NCI-H524 treated with DMSO at 0.1 percent for 48 hours (cell line): ENCODE measurements around the gene LSM4.

Experiments
- DNase-seq: peaks from one replicate; lab custom pipeline; 2025; lab: John Stamatoyannopoulos, UW

LSM4 gene

DNA sequence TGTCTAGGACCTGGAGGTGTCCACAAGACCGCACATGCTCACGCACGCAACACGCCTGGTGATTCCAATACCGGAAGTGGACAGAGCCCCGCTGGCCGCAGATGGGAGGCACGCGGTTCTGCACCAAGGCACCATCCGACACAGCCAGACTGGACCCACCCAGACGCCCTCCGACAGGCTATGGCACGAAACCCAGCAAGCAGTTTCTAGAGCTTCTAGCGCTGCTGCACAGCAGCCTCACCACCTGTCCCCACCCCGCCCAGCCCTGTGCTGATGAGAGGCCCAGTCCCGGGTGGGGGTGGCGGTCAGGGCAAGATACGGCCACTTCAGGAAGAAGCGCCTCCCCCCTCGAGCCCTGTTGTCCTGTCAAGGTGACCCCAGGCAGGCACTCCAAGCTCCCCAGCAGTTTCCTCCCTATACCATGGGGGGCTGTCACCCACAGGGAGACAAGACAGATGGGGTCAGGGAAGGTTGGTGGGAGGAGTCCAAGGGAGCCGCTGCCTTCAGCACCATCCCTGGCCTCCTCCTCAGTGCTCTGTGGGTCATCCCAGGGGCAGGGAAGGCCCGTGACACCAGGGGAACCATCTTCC lies 11.3 kb downstream of the LSM4 start:
- no peak for DNase-seq

DNA sequence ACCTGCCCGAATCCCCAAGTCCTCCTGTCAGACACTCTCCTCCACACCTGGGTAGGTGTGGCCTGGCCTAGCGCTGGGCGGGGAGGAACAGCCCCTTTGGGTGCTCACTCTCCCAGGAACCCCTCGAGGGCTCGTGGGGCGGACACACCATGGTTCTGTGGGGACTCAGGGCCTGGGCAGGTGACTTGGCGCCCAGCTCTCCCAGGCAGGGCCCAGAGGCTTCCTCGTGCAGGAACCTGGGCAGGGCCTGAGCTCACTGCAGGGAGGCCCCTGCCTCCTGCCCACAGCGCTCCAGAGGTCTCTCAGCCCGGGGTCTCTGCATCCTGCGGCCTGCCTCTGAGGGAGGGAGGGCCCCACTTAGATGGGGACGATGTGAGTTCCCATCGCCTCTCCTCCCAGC lies 11.9 kb downstream of the LSM4 start:
- no peak for DNase-seq

DNA sequence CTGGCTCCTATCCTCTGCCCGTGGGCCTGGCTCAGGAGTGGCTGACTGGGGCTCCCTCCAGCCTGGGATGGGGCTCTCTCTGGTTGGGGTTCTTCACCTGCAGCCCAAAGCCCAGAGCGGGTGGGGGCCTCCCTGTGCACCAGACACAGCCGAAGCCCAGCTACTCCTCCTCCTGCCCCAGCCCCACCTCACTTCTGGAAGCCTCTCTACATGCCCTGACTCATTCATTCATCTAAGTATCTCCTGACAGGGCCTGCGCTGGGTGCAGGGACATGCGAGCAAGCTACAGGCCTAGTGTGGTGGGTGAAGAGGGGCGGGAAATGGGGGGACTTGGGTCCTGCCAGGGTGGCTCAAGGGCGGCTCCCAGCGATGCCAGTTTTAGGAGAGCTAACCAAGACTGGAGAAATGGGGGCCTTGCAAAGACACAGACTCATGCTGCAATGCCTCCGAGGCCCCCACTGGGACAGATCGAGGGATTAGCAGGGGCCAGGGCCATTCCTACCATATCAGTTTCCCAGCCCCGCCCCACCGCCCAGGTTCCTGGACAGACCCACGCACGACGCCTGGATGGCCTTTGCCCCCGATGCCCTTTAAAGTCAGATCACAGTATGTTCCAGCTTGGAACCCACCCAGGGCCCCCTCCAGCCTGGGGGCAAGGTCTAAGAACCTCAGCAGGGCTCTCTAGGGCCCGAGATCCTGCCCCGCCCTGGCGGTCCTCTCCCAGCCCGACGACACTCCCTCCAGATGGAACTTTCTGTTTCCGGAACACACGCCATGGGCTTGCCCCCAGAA lies 12.6 kb downstream of the LSM4 start:
- no peak for DNase-seq

DNA sequence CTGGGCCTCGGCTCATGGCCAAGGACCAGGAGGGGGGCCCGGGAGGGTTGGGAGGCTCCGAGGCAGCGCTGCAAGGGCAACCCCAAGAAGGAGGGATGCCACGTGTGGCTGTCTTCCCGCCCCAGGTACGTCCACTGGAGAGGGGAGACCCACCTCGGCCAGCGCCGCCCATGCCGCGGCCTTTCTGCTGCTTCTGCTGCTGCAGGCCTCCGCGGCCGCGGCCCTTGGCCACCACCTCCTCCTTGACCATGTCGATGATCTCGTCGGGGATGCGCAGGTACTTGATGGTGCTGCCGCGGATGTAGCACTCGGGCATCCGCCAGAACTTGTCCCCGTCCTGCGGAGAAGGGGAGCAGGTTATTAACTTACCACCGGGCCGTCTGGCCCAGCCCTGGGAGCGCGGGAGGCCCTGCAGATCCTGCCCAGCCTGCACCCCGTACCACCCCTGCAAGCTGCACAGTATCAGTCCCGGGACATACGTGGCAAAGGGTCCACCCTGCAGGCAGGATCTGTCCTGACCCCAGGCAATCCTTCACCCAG lies 13.3 kb downstream of the LSM4 start:
- no peak for DNase-seq

DNA sequence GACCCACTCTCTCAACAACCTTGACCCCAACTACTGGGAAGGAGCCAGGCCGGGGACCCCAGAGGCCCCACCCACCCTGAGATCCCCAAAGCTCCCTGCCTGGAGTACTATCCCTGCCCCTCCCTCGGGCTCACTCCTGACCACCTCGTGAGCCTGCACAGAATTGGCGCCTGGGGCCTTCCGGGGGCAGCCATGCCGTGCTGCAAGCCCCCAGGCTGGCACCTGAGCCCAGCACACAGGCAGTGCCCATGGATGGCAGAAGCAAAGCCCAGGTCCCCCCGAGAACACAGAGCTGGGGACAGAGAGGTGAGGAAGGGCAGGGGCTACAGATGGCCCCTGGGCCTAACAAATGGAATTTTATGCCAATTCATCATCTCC lies 13.9 kb downstream of the LSM4 start:
- no peak for DNase-seq

DNA sequence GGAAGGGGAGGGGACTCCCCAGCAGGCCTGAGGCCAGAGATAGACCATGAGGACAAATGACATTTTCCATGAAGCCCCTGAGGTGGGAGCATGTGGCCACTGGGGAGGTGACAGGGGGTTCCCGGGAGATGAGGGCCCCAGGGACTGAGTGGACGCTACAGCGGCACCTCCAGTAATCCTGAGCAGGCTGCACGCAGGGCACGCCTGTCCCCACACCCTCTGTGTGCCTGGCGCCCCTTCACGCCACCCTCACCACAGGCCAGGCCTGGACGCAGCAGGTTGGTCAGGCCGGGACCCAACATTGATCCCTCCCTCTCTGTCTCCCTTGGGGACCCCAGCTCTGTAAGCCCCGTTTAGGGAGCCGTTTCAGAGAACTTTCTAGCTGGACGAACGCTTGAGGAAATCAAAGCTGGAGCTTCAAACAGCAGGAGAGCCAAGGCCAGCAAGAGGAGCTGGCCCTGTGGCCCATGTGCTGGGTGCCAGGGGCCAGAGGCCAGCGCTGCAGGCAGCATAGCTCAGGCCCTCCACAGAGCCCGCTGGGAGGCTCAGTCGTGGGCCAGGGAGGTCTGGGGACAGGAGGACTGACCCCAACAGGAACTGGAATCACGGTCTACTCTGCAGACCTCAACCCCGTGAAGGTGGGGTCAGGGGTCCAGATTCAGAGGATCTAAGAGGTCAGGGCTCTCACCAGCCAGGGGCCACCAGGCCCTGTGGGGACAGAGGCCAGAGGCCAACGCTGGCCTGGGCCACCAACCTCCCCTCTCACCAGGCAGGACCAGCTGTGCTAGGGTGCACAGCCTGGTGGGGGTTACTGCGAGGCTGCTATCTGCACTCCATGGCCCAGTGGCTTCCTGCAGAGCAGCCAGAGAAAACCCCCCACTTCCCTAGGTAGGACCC lies 14.6 kb downstream of the LSM4 start:
- no peak for DNase-seq

DNA sequence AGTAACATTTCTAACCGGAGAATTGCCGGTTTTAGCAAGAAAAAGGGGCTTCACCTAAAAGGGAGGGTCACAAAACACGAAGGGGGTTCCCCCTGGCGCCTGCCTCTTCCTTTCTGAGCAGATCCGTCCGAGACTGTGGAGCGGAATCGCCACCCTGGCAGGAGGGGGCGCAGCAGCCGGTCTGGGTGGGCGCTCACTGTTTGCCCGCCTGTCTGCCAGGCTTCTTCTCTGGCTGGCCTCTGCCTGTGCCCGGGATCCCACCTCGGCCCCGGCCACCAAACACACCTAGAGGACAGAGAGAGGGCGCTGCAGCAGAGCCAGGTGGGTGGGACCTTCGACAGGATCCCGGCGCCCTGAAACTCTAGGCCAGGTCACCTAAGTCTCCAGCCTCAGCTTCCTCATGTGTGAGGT lies 15.6 kb downstream of the LSM4 start:
- DNase-seq = no peak

DNA sequence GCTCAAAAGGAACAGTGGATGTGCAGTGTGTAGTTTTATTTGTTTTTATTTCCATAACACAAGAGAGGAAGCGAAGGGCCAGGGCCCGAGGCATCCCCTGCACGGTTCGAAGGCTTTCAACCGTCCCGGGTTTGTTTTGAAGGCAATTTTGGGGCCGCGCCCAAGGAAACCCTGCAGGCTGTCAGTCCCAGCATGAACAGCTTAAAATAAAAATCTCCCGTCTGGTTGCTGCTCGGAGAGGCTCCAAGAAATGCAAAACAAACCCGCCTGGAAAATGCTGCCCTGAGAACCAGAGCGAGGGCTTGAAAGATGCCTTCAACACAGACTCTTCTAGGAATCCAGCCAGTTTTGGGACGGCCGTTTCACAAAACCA lies 16.0 kb downstream of the LSM4 start:
- no peak for DNase-seq

DNA sequence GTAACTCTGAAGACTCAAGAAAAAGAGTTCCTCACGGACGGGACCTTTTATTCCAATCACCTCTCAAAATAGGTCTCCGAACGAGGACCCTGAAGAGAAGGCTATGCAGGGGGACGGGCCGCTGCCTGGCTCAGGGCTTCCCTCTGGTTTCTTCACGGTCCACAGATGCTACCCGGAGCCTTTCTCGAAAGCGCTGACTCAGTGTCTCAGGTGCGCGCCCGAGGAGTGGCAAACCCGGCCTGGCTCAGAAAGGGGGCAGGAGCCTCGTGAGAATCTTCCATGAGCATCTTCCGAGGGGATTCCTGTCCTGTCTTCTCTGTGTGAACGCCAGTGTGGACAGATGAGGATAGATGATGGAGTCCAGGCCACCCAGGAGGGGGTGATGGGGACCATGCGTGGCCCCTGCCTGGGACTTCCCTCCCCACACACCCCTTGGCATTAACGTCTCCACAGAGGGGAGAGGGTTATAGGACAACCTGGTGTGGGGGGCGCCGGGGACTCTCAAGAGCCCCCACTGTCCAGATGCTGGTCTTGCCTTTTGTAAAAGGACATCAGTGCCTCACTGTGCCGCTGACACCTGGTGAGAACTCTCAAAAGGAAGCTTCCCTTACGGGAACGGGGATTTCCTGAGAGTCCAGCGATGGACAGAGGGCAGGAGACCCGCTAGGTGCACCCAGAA lies 16.5 kb downstream of the LSM4 start:
- no peak for DNase-seq

DNA sequence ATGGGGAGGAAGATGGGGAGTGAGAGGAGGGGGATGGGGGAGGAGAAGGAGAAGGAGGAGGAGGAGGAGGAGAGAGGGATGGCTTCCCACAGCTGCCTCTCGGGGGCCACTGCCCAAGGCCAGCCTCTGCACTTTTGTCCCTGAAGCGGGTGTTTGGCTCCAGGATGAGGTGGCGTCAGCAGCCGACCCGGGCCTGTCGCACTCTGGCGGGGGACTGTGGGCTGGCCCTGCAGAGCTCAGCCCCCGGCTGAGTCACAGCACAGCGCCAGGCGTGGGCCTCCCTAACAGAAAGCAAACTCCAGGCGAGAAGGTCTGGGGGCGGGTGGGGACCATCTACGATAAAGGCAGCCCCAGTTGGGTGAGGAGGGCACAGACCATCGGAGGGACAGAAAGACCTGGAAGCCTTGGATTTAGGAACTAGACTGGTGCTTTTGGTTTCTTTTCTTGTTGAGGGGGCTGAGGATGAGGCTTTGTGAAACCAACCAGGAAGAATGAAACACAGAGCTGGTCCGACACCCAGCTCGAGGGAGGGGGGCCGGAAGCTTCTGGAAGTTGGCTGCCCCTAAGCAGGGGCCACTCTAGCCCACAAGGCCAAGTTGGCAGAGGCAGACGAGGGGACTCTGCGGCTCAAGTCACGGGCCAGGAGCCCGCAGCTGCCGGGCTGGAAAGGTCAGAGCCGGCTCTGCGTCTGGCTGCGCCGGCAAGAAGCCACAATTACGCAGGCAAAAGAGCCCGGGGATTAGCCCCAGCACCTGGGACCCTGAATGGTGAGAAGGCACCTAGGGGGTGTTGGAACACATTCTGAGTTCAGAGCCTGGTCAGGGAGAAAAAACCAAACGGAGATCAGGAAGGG lies 18.2 kb downstream of the LSM4 start:
- no peak for DNase-seq

DNA sequence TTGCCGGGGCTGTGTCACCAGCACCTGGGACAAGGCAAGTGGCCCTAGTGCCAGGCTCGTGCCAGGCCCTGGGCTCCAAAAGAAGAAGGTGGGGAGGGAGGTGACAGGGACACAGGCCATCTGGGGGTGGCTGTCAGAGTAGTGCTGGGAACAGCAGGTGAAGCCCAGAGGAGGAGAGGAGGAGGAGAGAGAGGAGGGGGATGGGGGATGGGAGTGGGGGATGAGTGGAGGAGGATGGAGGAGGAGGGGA lies 18.7 kb downstream of the LSM4 start:
- no peak for DNase-seq

DNA sequence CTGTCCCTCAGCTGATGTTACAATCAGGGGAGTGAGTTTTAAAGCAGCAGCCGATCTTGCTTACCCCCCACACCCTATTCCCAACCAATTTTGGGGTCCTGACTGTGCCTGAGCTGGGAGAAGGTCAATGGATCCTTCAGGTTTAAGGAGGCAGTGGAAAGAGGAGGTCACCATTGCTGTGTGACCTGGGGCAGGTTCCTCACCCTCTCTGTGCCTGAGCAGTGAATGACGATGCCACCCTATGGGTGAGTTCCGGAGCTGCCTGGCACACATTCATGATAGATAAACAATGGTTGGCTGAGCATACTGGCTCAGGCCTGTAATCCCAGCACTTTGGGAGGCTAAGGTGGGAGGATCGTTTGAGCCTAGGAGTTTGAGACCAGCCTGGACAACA lies 21.2 kb downstream of the LSM4 start:
- DNase-seq = no peak

DNA sequence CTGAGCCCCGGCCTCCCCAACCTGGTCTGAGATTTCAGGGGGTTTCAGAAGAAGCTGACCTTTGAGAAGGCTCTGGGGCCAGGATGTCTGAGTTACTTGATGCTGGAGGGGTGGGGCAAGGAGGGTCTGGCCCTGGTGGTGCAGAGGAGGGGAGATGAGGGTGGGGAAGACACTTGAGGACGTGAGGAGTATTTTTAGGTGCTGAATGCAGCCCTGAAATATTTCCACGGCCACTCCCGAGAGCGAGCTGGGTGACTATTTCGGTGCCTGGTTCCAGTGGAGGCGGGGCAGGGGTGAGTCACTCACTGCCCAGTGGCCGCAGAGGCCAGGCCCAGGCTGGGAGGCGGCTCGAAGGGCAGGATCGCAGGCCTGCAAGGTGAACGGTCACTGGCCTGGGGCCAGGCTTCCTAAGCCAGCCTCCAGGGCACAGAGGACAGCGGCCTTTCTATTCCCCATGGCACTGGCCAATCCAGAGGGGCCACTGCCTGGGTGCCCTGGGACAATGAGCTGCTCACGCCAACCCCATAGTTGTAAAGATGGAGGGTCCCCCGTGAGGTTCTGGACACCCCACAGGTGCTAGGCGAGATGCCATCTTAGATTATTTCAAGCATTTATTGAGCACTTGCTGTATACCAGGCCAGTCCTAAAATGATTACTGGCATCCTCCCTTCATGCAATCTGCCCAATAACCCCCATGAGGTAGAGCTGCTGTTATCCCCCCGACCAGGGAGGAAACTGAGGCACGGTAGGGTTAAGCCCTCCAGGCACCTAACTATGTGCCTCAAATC lies 21.8 kb downstream of the LSM4 start:
- DNase-seq = no peak

DNA sequence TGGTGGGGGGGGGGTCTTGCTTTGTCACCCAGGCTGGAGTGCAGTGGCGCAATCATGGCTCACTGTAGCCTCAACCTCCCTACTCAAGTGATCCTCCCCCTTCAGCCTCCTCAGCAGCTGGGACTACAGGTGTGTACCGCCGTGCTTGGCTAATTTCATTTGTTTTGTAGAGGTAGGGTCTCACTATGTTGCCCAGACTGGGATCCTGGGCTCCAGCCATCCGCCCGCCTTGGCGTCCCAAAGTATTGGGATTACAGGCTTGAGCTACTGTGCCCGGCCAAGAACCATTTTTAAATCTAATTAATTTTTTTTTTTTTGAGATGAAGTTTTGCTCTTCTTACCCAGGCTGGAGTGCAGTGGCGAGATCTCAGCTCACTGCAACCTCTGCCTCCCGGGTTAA lies 23.2 kb downstream of the LSM4 start:
- no peak for DNase-seq

DNA sequence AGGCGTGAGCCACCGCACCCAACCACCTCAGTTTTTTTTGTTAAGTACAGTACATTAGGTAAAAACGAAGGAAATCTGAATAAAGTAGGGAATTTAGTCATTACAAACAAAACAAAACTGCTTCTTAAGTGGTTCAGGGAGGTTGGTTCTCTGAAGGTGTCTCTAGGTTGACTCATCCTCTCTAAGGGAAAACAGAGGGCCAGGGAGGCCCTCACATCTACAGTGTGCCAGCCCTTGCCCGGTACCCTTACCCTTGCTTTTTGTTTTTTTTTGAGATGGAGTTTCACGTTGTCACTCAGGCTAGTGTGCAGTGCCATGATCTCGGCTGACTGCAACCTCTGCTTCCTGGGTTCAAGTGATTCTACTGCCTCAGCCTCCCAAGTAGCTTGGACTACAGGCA lies 24.3 kb downstream of the LSM4 start:
- no peak for DNase-seq

DNA sequence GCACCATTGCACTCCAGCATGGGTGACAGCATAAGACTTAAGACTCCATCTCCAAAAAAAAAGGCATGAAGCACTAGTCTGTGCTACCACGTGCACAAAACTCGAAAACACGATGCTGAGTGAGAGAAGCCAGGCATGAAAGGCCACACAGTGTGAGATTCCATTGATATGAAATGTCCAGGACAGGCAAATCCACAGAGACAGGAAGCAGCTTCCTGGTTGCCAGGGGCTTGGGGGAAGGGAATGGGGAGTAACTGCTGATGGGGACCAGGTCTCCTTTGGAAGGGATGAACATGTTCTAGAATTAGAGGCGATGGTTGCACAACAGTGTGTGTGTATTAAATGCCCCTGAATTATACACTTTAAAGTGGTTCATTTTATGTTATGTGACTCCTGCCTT lies 25.6 kb downstream of the LSM4 start:
- DNase-seq = no peak

DNA sequence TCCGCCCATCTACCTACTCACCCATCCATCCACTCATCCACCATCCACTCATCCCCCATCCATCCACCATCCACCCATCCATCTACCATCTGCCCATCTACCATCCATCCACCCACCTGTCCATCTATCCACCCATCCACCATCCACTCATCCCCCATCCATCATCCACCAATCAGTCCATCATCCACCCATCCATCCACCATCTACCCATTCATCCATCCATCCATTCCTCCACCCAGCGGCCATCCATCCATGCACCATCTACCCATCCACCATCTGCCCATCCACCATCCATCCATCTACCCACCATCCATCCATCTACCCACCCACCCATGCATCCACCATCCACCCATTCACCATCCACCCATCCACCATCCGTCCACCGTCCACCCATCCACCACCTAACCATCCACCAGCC lies 27.8 kb downstream of the LSM4 start:
- no peak for DNase-seq

DNA sequence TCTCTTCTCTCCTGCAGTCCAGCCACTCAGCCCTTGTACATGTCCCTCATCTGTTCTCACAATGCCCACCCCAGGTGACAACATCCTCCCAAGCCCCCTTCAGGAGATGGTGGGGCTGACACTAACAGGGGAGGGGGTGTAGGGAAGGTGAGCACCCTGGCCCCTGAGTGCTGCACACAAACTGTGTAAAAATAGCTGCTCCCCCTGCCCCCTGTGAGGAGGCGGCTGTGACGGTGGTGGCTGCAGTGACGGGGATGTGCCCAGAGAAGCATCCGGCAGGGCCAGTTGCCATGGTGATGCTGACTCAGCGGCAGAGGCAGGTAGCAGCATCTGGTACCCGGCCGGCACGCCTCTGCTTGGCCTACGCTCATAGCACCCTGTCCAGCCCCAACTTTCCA lies 28.4 kb downstream of the LSM4 start:
- no peak for DNase-seq

DNA sequence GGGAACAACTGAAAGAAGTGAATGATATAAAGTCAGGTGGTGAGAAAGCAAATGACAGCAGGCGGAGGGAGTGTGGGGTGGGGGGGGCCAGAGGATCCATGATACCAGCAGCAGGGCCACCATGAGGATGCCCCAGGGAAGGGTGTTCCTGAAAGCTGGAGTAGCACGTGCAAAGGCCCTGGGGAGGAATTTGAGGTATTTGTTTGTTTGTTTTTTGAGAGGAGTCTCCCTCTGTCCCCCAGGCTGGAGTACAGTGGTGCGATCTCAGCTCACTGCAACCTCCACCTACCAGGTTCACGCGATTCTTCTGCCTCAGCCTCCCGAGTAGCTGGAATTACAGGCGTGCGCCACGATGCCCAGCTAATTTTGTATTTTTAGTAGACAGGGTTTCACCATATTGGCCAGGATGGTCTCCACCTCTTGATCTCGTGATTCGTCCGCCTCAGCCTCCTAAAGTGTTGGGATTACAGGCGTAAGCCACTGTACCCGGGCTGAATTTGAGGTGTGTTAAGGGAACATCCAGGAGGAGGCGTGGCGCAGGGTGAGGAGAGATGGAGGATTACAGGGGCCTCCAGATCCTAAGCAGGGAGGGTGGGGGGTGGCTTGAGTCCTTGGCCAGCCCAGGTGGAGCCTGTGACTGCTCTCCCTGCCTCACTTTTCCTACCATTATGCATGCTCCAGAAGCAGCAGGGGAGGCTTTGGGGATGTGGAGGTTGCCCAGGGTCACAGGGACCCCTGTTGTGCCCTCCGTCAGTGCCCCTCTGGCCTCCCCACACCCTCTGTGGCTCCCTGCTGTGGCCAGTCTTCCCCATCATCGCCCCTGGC lies 29.0 kb downstream of the LSM4 start:
- no peak for DNase-seq
